Hematopoietic multipotent progenitor cell treated with erythropoietin and hydrocortisone succinate and interleukin-3 and kit ligand, for 6 days (in vitro differentiated cells): Measurements from ENCODE around the gene PDIK1L.

Experiments used
- DNase-seq: peaks from one replicate; pipeline ENCODE4 v3.0.0-alpha.2; 2015

PDIK1L gene

GRCh38 chr1:26158271-26158907, 46.8 kb downstream of the PDIK1L start:
- DNase-seq, result no peak

DNA sequence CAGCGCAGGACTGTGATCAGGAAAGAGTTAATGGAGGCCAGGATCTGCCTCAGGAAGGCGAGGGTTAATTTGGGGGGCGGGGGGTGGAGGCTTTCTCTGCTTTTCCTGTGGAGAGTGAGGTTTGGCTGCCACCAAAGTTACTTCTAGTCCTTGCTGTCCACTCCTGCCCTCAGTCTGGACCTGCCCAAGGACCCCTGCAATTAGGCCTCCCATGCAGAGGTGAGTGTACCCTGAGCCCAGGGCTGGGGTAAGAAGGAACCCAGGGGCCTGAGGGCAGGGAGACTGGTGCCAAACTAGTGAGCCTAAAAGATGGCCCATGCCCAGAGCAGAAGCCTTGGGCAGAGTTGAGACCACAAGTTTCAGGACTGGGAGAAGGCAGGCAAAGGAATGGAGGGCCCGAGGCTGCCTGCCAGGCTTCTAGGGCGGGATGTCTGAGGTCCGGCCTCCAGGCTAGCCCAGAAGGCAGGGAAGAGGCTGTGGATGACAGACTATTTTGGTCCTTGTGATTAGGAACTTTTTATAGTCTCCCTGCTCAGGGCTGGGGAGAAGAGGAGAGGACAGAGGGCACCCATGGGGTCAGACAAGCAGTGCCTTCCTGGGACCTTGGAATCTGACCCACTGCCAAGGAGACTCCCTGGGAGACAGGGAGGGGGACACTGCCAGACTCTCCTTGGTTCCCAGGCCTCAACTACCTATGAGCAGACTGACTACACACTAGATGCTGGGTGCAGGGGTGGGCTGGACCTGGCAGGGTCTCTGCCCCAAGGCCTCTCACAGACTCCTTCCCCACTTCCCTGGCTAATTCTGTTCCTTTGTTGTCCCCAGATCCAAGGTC, 47.5 kb downstream of the PDIK1L start, which contains the start of gene FAM110D:
TSS of gene FAM110D (plus strand) at position 172 of the 835 bp plus-strand sequence. CDS start 2,213 bp downstream, outside the sequence.
- no peak for DNase-seq

- no peak for DNase-seq
Observed at GRCh38 chr1:26159743-26160039, 48.1 kb downstream of the PDIK1L start.

- DNase-seq, result peak; percentile 70
Observed at GRCh38 chr1:26160527-26161414, 49.1 kb downstream of the PDIK1L start.

DNA sequence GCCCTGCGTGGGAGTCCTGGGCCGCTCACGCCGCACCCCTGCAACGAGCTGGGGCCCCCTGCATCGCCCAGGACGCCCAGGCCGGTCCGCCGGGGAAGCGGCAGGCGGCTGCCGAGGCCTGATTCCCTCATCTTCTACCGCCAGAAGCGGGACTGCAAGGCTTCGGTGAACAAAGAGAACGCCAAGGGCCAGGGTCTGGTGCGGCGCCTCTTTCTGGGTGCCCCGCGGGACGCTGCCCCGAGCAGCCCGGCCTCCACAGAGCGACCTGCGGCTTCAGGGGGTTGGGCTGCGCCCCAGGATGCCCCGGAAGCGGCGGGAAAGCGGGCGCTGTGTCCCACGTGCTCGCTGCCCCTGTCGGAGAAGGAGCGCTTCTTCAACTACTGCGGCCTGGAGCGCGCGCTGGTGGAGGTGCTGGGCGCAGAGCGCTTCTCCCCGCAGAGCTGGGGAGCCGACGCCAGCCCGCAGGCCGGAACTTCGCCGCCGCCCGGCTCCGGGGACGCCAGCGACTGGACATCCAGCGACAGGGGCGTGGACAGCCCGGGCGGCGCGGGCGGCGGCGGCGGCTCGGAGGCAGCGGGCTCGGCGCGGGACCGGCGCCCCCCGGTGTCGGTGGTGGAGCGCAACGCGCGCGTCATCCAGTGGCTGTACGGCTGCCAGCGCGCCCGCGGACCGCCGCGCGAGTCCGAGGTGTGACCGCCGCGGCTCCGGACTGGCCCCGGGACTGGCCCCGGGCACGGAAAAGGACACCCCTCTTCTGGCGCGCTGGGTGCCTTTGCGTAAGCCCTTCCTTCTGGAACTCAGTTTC, 50.0 kb downstream of the PDIK1L start:
- peak; percentile 81 for DNase-seq

GRCh38 chr1:26162220-26162709, 50.6 kb downstream of the PDIK1L start:
- peak; percentile 59 for DNase-seq

- no peak for DNase-seq
Observed at GRCh38 chr1:26163684-26164035, 52.0 kb downstream of the PDIK1L start.

DNA sequence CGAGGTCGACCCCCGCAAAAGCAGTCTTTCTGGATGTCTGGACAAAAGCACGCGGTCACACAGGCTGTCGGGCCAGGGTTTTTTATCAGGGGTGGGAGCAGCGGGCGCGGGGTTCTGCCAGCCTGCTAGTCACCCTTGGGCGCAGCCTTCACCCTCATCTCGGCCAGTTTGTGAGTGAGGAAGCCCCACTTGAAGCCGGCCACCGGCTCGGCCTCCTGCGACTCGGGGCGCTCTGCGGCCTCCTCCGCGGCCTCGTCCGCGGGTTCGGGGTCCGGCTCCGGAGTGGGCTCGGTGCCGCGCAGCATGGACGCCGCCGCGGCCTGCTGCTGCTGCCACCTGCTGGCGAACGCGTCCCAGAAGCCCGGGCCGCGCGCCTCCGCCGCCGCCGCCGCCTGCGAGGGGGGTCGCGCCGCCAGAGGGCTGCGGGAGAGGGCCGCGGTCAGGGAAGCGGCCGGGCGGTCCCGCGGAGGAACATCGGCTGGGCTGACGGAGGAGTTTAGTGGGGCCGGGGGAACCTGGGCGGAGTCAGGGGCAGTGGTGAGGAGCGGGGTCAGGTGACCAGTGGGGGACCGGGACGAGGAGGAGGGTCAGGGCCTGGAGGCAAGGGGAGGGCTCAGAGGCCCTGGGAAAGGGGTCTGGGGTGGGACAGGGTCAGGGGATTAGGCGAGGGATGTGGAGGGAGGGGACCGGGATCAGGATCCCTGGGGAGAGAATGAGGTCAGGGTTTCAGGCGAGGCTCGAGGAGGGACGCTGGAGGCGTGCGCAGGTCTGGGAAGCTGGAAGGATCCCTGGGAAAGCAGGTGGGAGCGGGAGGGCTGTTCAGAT, 52.6 kb downstream of the PDIK1L start:
- DNase-seq, result peak; percentile 55

DNA sequence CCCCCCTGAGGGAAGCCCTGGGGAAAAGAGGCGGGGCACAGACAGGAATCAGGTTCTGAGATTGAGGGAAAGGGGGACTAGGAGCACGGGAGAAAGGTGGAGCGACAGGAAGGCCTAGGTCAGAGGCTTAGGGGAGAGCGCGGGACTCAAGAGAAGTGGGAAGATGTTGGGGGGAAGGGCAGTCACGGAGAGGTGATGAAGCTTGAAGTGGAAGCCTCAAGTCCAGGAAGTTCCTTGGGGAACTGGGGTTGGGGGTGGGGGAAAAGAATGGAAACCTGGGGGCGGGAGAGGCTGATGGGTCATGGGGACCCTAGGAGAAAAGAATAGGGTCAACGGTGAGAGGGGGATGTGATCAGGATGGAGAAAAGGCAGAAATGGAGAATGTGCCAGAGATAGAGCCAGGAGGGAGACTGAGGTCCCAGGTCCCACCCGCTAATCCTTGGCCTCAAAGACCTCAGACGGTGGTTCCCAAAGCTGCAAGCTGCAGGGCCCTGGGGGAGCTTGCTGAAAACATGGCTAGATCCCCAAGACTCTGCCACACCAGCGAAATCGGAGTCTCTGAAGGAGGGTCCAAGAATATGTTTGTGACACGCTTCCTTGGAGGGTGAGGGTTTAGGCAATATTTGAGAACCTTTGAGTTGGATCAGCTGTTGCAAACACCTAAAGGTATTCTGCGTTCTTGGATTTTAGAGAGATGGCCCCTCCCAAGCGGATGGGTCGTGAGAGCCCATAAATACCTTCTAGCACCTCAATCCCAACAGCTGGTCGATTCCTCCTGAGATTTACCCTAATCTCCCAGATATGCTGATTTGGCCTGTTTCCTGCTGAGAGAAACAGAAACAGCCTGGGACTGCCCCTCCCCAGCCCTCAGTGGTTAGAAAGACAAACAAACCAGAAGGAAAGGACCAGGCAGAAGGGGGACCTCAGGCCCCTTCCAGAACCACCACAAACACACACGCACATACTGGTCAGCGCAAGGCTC, 53.5 kb downstream of the PDIK1L start:
- no peak for DNase-seq

GRCh38 chr1:26166719-26167281, 55.2 kb downstream of the PDIK1L start:
- no peak for DNase-seq

GRCh38 chr1:26168410-26169197, 57.0 kb downstream of the PDIK1L start, which contains the start of gene C1orf232:
TSS of gene C1orf232 (minus strand) at chr1:26168963. CDS start at chr1:26168499, 464 bp downstream.
- DNase-seq, result no peak

DNA sequence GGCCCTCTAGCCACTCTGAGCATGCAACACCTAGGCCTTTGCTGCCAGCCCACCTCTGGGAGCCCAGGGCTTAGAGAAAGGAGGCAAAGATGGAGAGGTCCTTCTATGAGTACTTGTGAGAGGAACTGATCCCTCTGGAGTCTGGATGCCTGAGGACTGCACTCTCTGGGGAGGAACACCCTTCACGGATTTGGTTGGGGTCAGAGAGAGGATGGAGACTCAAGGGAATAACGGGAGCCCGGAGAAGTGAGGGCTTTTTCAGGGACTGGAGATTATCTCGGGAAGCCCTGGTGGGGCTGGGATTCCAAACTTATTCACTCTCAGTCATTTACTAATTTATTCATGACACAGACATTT, 57.6 kb downstream of the PDIK1L start:
- DNase-seq, result no peak

DNA sequence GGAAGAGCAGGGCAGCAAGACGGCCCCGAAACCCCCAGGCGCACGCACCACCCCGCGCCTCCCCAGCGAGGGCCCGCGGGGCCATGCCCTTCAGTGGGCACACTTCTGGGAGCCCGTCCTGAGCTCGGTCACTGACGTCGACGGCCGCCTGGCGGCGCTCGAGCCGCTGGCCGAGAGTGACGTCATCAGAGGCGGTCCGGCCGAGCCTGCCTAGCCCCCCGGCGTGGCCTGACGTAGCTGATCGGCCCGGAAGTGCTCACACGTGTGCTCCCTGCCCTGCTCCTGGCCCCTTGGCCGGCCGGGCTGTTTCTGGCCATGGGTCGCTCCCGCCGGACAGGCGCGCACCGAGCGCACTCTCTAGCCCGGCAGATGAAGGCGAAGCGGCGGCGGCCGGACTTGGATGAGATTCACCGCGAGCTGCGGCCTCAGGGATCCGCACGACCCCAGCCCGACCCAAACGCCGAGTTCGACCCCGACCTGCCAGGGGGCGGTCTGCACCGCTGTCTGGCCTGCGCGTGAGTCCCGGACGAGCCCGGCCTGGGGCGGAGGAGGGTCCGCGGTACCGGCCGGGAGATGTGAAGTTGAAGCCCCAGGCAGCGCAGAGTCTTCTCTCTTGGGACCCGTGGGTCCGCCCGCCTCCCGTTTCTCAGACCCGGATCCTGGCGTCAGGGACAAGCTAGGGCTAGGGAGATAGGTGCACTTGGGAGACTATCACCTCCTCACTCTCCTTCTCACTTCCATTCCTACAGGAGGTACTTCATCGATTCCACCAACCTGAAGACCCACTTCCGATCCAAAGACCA, 58.2 kb downstream of the PDIK1L start, which contains the start of gene ZNF593:
TSS of gene ZNF593 (plus strand) at position 240 of the 803 bp plus-strand sequence. CDS start at position 316, 76 bp downstream.
- peak; percentile 95 for DNase-seq

DNA sequence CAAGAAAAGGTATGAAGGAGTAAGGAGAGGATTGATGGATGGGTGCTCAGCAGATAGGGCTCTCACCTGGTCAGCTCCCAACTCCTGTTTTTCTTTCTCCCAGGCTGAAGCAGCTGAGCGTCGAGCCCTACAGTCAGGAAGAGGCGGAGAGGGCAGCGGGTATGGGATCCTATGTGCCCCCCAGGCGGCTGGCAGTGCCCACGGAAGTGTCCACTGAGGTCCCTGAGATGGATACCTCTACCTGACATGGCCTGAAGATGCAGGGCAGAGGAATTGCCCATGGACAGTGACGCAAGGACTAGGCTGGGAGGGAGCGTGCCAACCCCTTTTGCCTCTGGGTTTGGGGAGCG, 58.8 kb downstream of the PDIK1L start:
- no peak for DNase-seq

DNA sequence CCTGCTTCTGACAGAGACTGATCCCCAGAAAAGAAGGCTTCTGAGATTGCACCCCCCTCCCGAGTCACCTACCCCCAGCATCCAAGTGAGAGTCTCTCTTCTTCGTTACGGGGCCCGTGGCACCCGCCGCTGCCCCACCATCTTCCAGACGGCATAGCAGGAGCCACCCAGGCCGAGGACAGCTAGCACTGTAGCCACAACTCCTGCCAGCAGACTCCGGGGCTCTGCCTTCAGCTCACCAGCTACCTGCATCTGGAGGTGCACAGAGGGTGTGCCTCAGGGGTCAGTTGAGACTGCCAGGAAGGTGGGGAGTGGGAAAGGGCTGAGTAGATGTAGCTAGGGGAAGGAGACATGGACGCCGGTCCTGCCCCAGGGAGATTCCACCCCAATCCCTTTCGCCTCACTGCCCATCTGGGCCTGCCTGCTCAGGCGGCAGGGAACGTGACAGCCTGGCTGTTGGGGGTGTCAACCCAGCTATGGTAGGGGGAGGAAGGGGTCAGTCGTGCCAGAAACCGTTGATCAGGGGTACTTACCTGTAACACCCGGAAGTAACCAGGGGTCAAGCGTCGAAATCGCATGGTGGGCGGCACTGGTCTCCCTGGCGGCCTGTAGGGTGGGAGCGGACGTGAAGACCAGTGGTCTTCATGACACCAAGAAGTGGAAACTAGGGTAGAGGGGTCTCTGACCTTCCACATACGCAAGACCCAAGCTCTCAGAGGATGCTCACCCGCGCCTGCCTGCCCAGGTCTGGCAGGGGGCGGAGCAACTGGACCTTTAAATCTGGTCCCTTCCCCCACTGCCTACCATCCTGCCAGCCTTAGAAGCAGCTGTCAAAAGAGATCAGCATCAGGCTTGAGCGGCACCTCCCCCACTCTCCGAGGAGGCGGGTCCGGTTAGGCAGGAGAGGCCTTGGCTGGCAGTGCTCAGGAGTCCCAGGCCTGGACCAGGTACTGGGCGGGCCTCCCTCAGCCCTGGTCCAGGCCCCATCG, 59.8 kb downstream of the PDIK1L start, which contains the start of gene ZNF593OS:
TSS of gene ZNF593OS (minus strand) at position 749 of the 989 bp plus-strand sequence. CDS start at position 578, 171 bp downstream.
- DNase-seq, result no peak
